Glomerular visceral epithelial cell (primary cell): ENCODE data around the gene PLAAT2.
A peak's percentile ranks its signal among the peaks of the same experiment; 100 is the strongest.
"Not testable (repeated sequence)": the region's sequence is repeated elsewhere in the genome, so short reads cannot be mapped to it uniquely, and the experiment has no call there.

Source experiments
- DNase-seq: peaks from one replicate; pipeline ENCODE4 v3.0.0-alpha.2; 2016; ENCODE audit errors: extremely low spot score

The PLAAT2 gene

GRCh38 chr11:63578882-63579281 is 15.7 kb upstream of the PLAAT2 start:
- not testable (repeated sequence) for DNase-seq

- DNase-seq, result no peak
Observed at GRCh38 chr11:63574856-63575602, 11.8 kb upstream of the PLAAT2 start.

DNA sequence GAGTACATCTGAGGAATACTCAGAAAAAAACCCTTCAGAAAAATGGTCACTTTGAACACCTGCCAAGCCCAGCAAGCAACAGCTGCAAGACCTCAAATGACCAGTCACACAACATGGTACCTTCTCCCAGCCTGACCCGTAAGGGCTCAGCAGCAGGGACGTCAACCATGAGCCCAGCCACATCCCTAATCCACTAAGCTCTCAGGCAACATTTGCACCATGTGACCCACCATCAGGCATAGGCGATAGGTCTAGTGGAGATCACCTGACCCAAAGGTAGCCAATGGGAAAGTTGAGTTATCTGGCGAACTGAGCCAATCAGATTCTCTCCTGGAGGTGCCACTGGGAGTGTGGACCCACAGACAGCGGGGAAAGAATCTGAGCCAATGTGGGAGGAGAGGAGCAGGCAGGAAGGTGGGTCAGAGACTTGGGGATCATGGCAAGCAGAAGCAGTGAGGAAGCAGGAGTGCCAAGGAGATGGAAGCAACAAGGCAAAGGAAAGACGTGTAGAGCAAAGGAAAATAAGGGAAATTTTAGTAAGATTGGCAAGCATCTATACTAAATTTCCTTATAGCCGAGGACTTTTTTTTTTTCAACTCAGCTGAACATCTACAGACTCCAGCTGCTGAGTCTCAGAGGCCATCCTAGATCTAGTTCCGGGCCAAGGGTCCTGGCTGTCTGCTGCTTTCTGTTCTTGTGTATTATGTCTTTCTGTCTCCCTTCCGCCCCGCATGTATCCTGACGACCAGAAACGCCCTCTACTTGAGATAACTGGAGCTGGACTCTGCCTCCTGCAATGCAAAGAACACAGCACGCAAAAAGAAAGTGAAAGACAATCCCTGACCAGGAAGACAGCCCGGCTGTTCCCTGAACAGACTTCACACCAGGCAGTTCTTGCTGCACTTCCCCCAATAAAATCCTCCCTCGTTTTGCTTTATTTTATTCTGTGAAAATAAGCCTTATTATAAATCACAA is 11.0 kb upstream of the PLAAT2 start:
- DNase-seq, result no peak

DNA sequence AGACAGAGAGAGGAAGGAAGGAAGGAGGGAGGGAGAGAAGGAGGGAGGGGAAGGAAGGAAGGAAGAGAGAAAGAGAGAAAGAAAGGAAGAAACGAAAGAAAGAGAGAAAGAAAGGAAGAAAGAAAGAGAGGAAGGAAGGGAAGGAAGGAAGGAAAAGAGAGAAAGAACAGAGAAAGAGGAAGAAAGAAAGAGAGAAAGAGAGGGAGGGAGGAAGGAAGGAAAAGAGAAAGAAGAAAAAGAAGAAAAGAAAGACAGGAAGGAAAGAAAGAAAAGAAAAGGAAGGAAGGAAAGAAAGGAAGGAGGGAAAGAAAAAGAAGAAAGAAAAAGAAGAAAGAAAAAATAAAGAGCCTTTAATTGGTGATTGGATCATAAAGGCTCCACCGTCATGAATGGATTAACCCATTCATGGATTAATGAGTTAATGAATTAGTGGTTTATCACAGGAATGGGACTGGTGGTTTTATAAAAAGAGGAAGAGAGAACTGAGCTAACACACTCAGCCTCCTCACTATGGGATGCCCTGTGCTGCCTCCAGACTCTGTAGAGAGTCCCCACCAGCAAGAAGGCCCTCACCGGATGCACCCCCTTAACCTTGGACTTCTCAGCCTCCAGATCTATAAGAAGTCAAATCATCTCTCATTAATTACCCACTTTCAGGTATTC is 9.0 kb upstream of the PLAAT2 start:
- DNase-seq, result no peak

DNA sequence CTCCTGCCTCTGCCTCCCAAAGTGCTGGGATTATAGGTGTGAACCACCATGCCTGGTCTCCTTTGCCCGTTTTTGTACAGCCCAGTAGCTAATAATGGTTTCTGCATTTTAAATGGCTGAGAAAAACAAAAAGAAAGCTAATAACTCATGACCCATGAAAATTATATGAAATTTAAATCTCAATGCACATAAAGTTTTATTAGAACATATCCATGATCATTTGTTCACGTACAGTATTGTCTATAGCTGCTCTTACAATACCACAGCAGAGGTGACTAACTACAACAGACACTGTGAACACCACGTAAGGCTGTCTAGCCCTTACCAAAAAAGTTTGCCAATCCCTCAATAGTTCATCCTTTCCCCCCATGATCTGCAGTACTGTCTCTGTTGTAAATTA is 6.4 kb upstream of the PLAAT2 start:
- DNase-seq, result no peak

GRCh38 chr11:63567044-63567840 is 4.1 kb upstream of the PLAAT2 start:
- DNase-seq, result peak; percentile 96

DNA sequence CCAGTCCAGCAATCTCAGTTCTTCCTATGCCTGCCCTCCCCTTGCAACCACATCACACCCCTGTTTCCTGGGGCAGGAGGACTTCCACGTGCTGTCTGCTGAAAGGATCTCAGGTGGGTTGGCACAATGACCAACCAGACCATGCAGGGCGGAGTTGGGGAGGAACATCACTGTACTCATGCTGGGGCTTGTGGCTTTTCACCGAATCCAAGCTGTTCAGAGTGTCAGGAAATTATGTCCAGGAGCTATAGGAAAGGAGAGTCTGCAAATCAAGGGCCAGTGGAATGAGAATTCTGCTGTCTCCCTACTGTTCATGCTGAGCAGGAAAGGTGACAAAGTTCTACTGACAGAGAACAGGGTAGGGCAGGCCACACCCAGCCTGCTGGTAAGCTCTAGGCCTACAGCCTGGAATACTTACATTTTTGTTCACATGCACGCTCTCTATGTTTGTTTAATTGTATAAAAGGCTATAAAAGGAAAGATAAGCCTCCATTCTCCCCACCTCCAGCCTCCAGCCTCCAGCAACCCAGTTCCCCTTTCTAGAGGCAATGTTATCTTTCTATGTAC is 1.7 kb upstream of the PLAAT2 start:
- DNase-seq, result no peak

DNA sequence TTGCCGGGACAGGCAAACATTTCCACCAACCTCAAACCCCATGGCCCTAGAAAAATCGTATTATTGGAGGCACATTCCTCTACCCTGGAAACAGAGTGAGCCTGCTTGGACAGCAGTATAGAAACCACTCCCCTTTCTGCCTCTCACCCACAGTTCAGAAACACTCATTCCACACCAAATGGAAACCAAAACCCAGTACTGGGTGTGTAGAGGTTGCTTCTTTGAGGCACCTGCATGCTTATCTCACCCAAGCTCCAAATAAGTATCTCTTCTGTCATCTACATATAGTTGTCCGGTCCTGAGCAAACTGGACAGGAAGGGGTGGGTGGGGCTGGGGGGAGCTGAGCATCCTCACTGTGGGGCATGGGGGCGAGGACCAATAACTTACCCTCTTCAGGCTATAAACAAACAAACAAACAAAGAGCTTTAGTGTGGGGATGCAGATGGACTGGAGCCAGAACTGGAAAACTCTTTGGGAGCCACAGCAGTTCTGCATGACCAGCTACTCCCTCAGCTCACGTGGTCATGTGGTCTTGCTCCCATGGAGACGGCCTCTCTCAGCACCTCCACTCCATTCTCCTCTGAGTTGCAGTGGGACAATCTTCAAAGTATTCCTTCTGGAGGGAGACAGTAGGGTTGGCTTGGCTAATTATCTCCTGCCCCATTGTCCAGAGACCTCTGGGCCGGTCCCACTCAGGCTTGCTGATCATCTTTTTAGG is 1.0 kb upstream of the PLAAT2 start:
- peak; percentile 72 for DNase-seq

- peak; percentile 67 for DNase-seq
Observed at GRCh38 chr11:63560506-63561180, 2.5 kb downstream of the PLAAT2 start.

DNA sequence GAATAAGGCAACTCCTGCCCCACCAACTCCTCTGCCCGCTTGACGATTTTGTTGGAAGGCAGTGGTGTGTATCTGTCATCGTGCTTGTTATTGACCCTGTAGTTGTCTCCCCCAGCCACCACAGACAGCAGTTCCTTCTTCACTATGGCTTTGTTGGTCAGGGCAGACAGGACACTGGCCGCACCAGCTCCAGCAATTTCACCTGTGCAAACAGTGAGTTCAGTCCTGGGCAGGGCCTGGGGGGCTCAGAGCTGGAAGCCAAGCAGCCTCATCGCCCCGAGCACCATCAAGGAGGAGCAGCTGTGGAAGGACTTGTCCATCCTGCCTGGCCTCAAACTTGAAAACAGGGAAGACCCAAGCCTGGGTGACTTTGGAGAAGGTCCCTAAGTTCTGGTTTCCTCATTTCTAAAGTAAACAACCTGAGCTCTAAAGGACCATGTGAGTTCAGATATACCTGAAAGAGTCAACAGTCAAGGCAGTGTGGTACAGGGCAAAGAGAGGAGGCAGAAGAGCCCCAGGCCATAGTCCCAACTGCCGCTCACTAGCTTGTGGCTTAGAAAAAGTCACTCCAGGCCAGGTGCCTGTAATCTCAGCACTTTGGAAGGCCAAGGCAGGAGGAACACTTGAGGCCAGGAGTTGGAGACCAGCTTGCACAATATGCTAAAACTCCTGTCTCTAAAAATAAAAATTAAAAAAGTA is 4.6 kb downstream of the PLAAT2 start:
- no peak for DNase-seq

DNA sequence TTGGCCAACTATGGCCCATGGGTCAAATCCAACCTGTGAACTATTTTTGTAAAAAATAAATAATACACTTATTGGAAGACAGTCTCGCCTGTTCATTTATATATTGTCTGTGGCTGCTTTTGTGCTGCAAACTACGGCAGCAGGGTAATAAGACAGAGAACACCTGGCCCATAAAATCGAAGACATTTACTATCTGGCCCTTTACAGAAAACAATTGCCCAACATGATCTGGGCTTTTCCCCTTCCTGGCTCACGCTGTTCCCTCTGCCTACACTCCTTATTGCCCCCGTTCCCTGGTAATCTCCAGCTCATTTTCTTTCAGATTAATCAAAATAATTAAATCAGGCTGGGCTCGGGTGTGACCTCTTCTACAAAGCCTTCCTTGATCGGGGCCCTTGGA is 5.6 kb downstream of the PLAAT2 start:
- DNase-seq, result no peak

- DNase-seq, result no peak
Observed at GRCh38 chr11:63556404-63557013, 6.7 kb downstream of the PLAAT2 start.

GRCh38 chr11:63554877-63555223 is 8.3 kb downstream of the PLAAT2 start:
- DNase-seq, result no peak

DNA sequence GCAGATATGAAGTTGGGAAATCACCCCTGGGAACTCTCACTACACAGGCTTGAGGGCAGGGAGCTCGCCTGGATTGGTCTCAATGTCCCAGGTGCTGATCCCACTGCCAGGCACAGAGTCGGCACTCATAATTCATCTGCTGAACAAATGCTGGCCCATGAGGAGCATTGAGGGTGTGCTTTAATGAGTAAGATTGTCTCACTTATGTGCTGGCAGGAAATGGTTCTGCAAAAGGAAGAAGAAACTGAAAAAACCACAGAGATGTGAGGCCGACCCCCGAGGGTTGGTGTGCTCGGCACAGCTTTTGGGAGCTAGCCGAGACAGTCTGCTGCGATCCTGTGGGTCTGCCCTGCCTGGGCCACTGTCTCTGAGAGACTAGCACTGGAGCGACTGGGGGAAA is 9.4 kb downstream of the PLAAT2 start:
- DNase-seq, result no peak

- no peak for DNase-seq
Observed at GRCh38 chr11:63552921-63553320, 10.3 kb downstream of the PLAAT2 start.

DNA sequence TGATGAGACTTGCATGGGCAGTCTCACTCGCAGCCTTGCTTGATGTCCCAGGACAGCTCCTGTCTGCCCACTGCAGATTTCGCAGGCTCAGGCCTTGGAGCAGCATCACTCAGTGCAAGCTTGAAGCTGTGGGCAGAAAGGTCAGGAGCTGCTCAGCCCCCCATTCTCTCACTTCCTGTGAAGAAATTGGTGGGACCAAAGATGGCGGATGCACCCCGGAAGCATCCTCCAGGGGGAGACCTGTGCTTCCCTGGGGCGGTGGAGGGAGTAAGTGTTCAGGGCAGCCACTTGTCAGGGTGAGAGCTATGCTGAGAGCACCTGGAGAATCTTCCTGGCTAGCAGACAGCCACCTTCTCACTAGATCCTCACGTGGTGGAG is 11.3 kb downstream of the PLAAT2 start:
- no peak for DNase-seq

GRCh38 chr11:63551091-63551888 is 11.9 kb downstream of the PLAAT2 start:
- DNase-seq, result no peak

DNA sequence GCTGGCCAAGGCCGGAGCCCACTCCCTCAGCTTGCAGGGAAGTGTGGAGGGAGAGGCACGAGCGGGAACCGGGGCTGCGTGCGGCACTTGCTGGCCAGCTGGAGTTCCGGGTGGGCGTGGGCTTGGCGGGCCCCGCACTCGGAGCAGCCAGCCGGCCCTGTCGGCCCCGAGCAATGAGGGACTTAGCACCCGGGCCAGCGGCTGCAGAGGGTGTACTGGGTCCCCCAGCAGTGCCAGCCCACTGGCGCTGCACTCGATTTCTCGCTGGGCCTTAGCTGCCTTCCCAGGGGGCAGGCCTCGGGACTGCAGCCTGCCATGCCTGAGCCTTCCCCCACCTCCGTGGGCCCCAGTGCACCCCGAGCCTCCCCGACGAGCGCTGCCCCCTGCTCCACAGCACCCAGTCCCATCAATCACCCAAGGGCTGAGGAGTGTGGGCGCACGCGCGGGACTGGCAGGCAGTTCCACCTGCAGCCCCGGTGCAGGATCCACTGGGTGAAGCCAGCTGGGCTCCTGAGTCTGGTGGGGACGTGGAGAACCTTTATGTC is 13.0 kb downstream of the PLAAT2 start:
- DNase-seq, result not testable (repeated sequence)
